Nephron (organoid): Measurements from ENCODE around the gene ACVR1B.

Experiments used
- H3K27ac Mint-ChIP-seq, 3 experiments: 2 replicates each; pipeline ENCODE4 v1.8.0; 2020; ENCODE audit warnings: mixed read lengths in 3 of 3, mild to moderate bottlenecking in 2 of 3, moderate library complexity in 1 of 3
- H3K27me3 Mint-ChIP-seq: 2 replicates; pipeline ENCODE4 v1.8.0; 2021; ENCODE audit warnings: low read depth, mild to moderate bottlenecking, moderate library complexity, mixed read lengths
- H3K36me3 Mint-ChIP-seq: 2 replicates; pipeline ENCODE4 v1.8.0; 2020; ENCODE audit warnings: low read depth, mixed read lengths
- H3K4me1 Mint-ChIP-seq: 2 replicates; pipeline ENCODE4 v1.8.0; 2020; ENCODE audit warnings: mixed read lengths
- H3K4me3 Mint-ChIP-seq, 3 experiments: 2 replicates each; pipeline ENCODE4 v1.8.0; 2020; ENCODE audit warnings: mild to moderate bottlenecking in 3 of 3, mixed read lengths in 3 of 3, moderate library complexity in 2 of 3
- H3K9me3 Mint-ChIP-seq: 2 replicates; pipeline ENCODE4 v1.8.0; 2020; ENCODE audit warnings: mixed read lengths
- TF ChIP-seq, protein P1 (sequence below), 3 experiments: fragments of 200-600 bp; sonication (generic); IDR thresholded peaks; one replicate each; pipeline ENCODE4 v1.5.0; 2021; ENCODE audit warnings: antibody characterized with exemption in 3 of 3; ENCODE audit not compliant: unreplicated experiment in 3 of 3

Gene ACVR1B

DNA sequence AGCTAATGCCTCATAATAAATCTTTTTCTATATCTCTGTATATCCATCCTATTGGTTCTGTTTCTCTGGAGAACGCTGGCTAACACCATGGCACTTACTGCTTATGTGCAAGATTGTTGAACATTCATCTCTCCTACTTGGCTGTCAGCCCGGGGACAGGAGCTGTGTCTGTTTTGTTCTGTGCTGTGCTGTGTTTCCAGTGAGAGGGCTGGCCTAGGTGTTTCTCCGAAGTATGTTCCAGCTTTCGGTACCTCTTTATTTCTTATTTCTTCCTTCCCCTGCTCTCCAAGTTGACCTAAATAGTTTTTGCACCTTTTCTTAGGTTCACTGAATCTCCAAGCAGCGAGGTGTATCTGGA, 80.9 kb downstream of the ACVR1B start:
- Mint-ChIP-seq H3K4me3 (peak overlapping the region; percentile 75 to 86 (median 77)), H3K36me3 (no peaks in the 10 kb centered on the region), H3K4me1 (peaks cover 50% of the 10 kb centered on the region), H3K27ac (peak overlapping the region; percentile 80 to 91 (median 83)), H3K9me3 (no peaks in the 10 kb centered on the region), H3K27me3 (peaks cover 29% of the 10 kb centered on the region)
- TF ChIP-seq, protein P1, sequence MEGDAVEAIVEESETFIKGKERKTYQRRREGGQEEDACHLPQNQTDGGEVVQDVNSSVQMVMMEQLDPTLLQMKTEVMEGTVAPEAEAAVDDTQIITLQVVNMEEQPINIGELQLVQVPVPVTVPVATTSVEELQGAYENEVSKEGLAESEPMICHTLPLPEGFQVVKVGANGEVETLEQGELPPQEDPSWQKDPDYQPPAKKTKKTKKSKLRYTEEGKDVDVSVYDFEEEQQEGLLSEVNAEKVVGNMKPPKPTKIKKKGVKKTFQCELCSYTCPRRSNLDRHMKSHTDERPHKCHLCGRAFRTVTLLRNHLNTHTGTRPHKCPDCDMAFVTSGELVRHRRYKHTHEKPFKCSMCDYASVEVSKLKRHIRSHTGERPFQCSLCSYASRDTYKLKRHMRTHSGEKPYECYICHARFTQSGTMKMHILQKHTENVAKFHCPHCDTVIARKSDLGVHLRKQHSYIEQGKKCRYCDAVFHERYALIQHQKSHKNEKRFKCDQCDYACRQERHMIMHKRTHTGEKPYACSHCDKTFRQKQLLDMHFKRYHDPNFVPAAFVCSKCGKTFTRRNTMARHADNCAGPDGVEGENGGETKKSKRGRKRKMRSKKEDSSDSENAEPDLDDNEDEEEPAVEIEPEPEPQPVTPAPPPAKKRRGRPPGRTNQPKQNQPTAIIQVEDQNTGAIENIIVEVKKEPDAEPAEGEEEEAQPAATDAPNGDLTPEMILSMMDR (IDR thresholded peaks at IDR 0.05; ENCODE audit: unreplicated experiment in 3 of 3): no peak

DNA sequence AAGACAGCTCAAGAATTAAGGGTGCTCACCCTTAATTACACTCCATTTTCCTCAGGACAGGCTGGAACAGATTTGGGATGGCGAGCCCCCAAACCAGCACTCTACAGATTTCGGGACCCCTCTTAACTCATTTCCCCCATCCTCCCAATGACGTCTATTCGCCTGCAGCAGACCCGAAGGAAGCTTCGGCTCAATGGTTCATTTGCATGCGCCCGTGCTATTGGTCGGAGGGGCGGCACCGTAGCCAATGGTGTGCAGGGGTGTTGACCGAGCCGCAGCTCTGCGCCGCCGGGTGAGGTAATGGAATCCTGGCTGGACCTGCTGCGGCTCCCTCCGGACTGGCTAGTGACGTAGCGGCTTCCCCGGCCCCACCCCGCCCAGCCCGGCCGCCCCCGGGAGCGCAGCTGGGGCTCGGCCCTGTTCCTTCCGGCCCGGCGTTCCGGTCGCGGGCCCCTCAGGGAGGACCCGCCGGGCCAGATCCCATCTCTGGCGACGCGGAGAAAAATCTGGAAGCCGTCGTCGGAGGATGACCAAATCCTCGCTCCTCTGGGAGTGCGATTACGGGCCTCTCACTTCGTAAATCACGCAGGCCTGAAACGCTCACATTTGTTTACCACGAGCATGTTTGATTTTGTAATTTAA, 81.4 kb downstream of the ACVR1B start:
- Mint-ChIP-seq H3K36me3 (no peaks in the 10 kb centered on the region), H3K4me1 (peaks cover 50% of the 10 kb centered on the region), H3K27me3 (peaks cover 27% of the 10 kb centered on the region), H3K4me3 (peak overlapping the region; percentile 77 to 86 (median 78)), H3K9me3 (no peaks in the 10 kb centered on the region), H3K27ac (peak overlapping the region; percentile 80 to 91 (median 83))
- TF ChIP-seq, protein P1 (IDR thresholded peaks at IDR 0.05; ENCODE audit: unreplicated experiment in 3 of 3): no peak

DNA sequence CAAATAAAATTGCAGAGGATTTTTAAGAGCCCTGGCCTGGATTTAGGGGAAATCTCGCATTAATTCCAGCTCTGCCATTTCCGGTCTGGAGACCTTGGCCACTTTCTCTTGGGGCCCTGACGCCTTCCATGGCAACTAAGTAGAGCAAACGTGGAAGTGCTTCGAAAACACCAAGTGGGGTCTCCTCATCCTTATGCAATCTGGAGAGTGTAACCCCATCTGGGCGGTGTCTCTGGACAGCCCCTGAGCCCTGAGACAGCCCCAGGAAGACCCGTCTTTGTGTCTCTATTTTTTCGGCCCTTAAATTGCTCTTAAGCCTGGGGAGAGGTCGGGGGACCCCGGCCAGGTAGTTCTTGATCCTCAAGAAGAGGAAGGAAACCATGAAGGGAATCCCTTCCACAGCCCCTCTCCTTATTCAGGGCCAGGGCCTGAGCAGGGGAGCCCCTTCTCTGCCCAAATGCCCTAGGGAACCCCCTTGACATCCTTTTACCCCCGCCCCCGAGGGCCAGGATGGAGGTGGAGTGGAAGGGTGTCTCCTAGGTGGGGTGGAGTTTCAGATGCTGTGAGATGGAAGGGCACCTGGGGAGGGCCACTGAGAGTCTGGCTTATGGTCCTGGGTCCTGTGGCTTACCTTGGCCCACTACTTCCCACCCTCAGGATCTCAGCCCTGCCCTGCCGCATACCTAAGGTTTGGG, 82.1 kb downstream of the ACVR1B start:
- TF ChIP-seq, protein P1 (IDR thresholded peaks at IDR 0.05; ENCODE audit: unreplicated experiment in 3 of 3): no peak
- Mint-ChIP-seq H3K4me1 (peaks cover 57% of the 10 kb centered on the region), H3K36me3 (no peaks in the 10 kb centered on the region), H3K27ac (peak overlapping the region; percentile 28 to 75 (median 29)), H3K4me3 (peak overlapping the region; percentile 73 to 90 (median 86)), H3K27me3 (peaks cover 28% of the 10 kb centered on the region), H3K9me3 (no peaks in the 10 kb centered on the region)

DNA sequence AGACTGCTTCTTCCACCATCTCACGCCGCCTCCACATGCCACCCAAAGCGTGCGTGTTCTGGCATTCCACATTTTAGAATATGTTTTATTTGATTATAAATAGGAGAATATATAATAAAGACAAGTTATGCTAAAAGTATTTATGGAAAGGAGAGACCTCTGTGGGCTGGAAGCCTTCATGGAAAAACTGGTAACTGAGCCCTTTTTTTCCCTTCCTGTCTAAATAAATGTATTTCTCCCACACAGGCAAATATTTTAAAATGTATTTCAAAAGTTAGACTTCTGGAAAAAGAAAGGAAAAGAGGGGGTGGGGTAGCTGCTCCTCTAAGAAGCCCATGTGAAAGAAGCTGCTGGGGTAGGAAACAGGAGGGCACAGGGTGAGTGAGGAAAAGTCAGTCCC, 83.7 kb downstream of the ACVR1B start:
- H3K4me3 Mint-ChIP-seq: peak overlapping the region; percentile 76 to 90 (median 86)
- H3K36me3 Mint-ChIP-seq: no peaks in the 10 kb centered on the region
- TF ChIP-seq, protein P1 (IDR thresholded peaks at IDR 0.05; ENCODE audit: unreplicated experiment in 3 of 3): no peak
- H3K27me3 Mint-ChIP-seq: peaks cover 33% of the 10 kb centered on the region
- H3K27ac Mint-ChIP-seq: peak overlapping the region; percentile 13 to 92 (median 89)
- H3K9me3 Mint-ChIP-seq: no peaks in the 10 kb centered on the region
- H3K4me1 Mint-ChIP-seq: peaks cover 62% of the 10 kb centered on the region

DNA sequence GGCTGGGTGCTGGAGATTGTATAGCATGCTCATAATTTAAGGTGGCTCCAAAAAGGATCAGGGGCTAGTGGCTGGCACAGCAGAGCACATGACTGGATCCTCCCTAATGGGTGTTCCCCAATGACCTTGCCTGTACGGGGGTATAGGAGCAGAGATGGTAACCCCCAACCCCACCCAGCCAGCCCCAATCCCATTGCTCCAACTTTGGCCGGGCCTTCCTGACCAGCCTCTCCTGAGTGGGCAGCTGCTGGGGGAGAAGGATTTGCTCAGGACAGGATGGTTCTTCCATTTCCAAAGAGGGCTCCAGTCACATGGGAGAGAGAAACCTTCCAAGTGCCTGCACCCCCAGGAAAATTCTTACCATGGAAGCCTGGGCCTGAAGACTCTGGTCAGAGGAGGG, 84.4 kb downstream of the ACVR1B start:
- peaks cover 29% of the 10 kb centered on the region for H3K27me3 Mint-ChIP-seq
- peak overlapping the region; percentile 13 to 92 (median 89) for H3K27ac Mint-ChIP-seq
- peak overlapping the region; percentile 76 to 90 (median 86) for H3K4me3 Mint-ChIP-seq
- no peaks in the 10 kb centered on the region for H3K9me3 Mint-ChIP-seq
- TF ChIP-seq, protein P1 (IDR thresholded peaks at IDR 0.05; ENCODE audit: unreplicated experiment in 3 of 3): no peak
- H3K4me1 Mint-ChIP-seq: peaks cover 62% of the 10 kb centered on the region
- H3K36me3 Mint-ChIP-seq: no peaks in the 10 kb centered on the region
